BLaER1 (cell line): Measurements from ENCODE around the gene KIAA1217.

Source experiments
- H3K27ac ChIP-seq: shearing (Covaris generic); formaldehyde crosslinking; 2 replicates; pipeline ENCODE4 v1.8.1; 2022
- H3K27me3 ChIP-seq: shearing (Covaris generic); formaldehyde crosslinking; 2 replicates; pipeline ENCODE4 v1.8.1; 2022
- H3K36me3 ChIP-seq: shearing (Covaris generic); formaldehyde crosslinking; 2 replicates; pipeline ENCODE4 v1.8.1; 2022
- H3K4me1 ChIP-seq: shearing (Covaris generic); formaldehyde crosslinking; 2 replicates; pipeline ENCODE4 v1.8.1; 2022
- H3K4me2 ChIP-seq: shearing (Covaris generic); formaldehyde crosslinking; 2 replicates; pipeline ENCODE4 v1.8.1; 2022
- H3K4me3 ChIP-seq: shearing (Covaris generic); formaldehyde crosslinking; 2 replicates; pipeline ENCODE4 v1.8.1; 2022
- H3K9ac ChIP-seq: shearing (Covaris generic); formaldehyde crosslinking; 2 replicates; pipeline ENCODE4 v1.8.1; 2022
- H3K9me3 ChIP-seq: shearing (Covaris generic); formaldehyde crosslinking; 2 replicates; pipeline ENCODE4 v1.8.1; 2022
- H4K20me1 ChIP-seq: shearing (Covaris generic); formaldehyde crosslinking; 2 replicates; pipeline ENCODE4 v1.8.1; 2022
- Cebpa-rat ChIP-seq: shearing (Covaris generic); IDR thresholded peaks from 2 replicates; pipeline ENCODE4 v1.8.1; 2022

KIAA1217 gene

GRCh38 chr10:24513155-24513554, 304.2 kb downstream of the KIAA1217 start:
- no peak overlapping the region for H3K4me3 ChIP-seq
- no peaks in the 10 kb centered on the region for H3K27me3 ChIP-seq
- no peak for TF ChIP-seq Cebpa-rat
- H3K27ac ChIP-seq = no peak overlapping the region
- H4K20me1 ChIP-seq = no peaks in the 10 kb centered on the region
- H3K4me1 ChIP-seq = no peaks in the 10 kb centered on the region
- no peak overlapping the region for H3K4me2 ChIP-seq
- H3K36me3 ChIP-seq = no peaks in the 10 kb centered on the region
- no peaks in the 10 kb centered on the region for H3K9me3 ChIP-seq
- H3K9ac ChIP-seq = no peak overlapping the region

GRCh38 chr10:24515481-24515880, 306.5 kb downstream of the KIAA1217 start:
- no peak for TF ChIP-seq Cebpa-rat
- no peak overlapping the region for H3K4me2 ChIP-seq
- H3K27me3 ChIP-seq = no peaks in the 10 kb centered on the region

GRCh38 chr10:24518411-24518810, 309.5 kb downstream of the KIAA1217 start:
- no peak overlapping the region for H3K9ac ChIP-seq
- H3K4me2 ChIP-seq = no peak overlapping the region
- H4K20me1 ChIP-seq = no peaks in the 10 kb centered on the region
- 0 out of 2 replicates have a peak, but pooled peaks cover 3% of the 10 kb centered on the region for H3K36me3 ChIP-seq
- TF ChIP-seq Cebpa-rat = no peak
- no peak overlapping the region for H3K4me3 ChIP-seq
- no peaks in the 10 kb centered on the region for H3K4me1 ChIP-seq
- no peak overlapping the region for H3K27ac ChIP-seq
- H3K9me3 ChIP-seq = no peaks in the 10 kb centered on the region
- H3K27me3 ChIP-seq = no peaks in the 10 kb centered on the region

More at GRCh38 chr10:24515481-24515880, 306.5 kb downstream of the KIAA1217 start:
- Histone ChIP-seq H3K27ac (no peak overlapping the region), H3K36me3 (no peaks in the 10 kb centered on the region), H3K4me1 (no peaks in the 10 kb centered on the region), H3K9me3 (no peaks in the 10 kb centered on the region), H3K4me3 (no peak overlapping the region), H3K9ac (no peak overlapping the region), H4K20me1 (no peaks in the 10 kb centered on the region)

GRCh38 chr10:24518981-24519597, 310.2 kb downstream of the KIAA1217 start:
- TF ChIP-seq Cebpa-rat = no peak
- Histone ChIP-seq H3K4me3 (no peak overlapping the region), H3K4me2 (no peak overlapping the region), H3K9ac (no peak overlapping the region), H3K36me3 (0 out of 2 replicates have a peak, but pooled peaks cover 3% of the 10 kb centered on the region), H3K27me3 (no peaks in the 10 kb centered on the region), H3K9me3 (no peaks in the 10 kb centered on the region), H3K4me1 (no peaks in the 10 kb centered on the region), H3K27ac (no peak overlapping the region), H4K20me1 (no peaks in the 10 kb centered on the region)

GRCh38 chr10:24519950-24520349, 311.0 kb downstream of the KIAA1217 start:
- Histone ChIP-seq H3K4me2 (no peak overlapping the region), H4K20me1 (no peaks in the 10 kb centered on the region), H3K4me1 (no peaks in the 10 kb centered on the region), H3K4me3 (no peak overlapping the region), H3K9me3 (no peaks in the 10 kb centered on the region), H3K27me3 (no peaks in the 10 kb centered on the region), H3K36me3 (0 out of 2 replicates have a peak, but pooled peaks cover 3% of the 10 kb centered on the region), H3K27ac (no peak overlapping the region), H3K9ac (no peak overlapping the region)
- no peak for TF ChIP-seq Cebpa-rat

GRCh38 chr10:24524314-24524713, 315.4 kb downstream of the KIAA1217 start:
- no peak overlapping the region for H3K27ac ChIP-seq
- no peak overlapping the region for H3K4me2 ChIP-seq
- H3K36me3 ChIP-seq = 0 out of 2 replicates have a peak, but pooled peaks cover 3% of the 10 kb centered on the region
- H3K9ac ChIP-seq = no peak overlapping the region
- no peak for TF ChIP-seq Cebpa-rat
- no peaks in the 10 kb centered on the region for H4K20me1 ChIP-seq
- H3K4me3 ChIP-seq = no peak overlapping the region
- H3K27me3 ChIP-seq = no peaks in the 10 kb centered on the region
- H3K9me3 ChIP-seq = no peaks in the 10 kb centered on the region
- H3K4me1 ChIP-seq = no peaks in the 10 kb centered on the region

GRCh38 chr10:24526085-24526649, 317.2 kb downstream of the KIAA1217 start:
- Histone ChIP-seq H3K27ac (no peak overlapping the region), H3K9me3 (no peaks in the 10 kb centered on the region), H3K4me3 (no peak overlapping the region), H3K4me1 (no peaks in the 10 kb centered on the region), H3K4me2 (no peak overlapping the region), H4K20me1 (no peaks in the 10 kb centered on the region), H3K27me3 (no peaks in the 10 kb centered on the region), H3K36me3 (0 out of 2 replicates have a peak, but pooled peaks cover 3% of the 10 kb centered on the region), H3K9ac (no peak overlapping the region)
- TF ChIP-seq Cebpa-rat = no peak

- no peaks in the 10 kb centered on the region for H3K4me1 ChIP-seq
- H3K27me3 ChIP-seq = no peaks in the 10 kb centered on the region
- no peak overlapping the region for H3K27ac ChIP-seq
- H3K4me3 ChIP-seq = no peak overlapping the region
- TF ChIP-seq Cebpa-rat = no peak
- no peaks in the 10 kb centered on the region for H3K9me3 ChIP-seq
- H4K20me1 ChIP-seq = no peaks in the 10 kb centered on the region
- no peak overlapping the region for H3K4me2 ChIP-seq
- H3K9ac ChIP-seq = no peak overlapping the region
- H3K36me3 ChIP-seq = peaks cover 24% of the 10 kb centered on the region
Observed at GRCh38 chr10:24528946-24529345, 320.0 kb downstream of the KIAA1217 start.

- Histone ChIP-seq H3K36me3 (peaks cover 27% of the 10 kb centered on the region), H3K9ac (no peak overlapping the region), H3K4me1 (no peaks in the 10 kb centered on the region), H3K4me2 (no peak overlapping the region), H3K27ac (no peak overlapping the region), H3K4me3 (no peak overlapping the region), H3K9me3 (no peaks in the 10 kb centered on the region), H4K20me1 (no peaks in the 10 kb centered on the region), H3K27me3 (no peaks in the 10 kb centered on the region)
- no peak for TF ChIP-seq Cebpa-rat
Observed at GRCh38 chr10:24531439-24531838, 322.5 kb downstream of the KIAA1217 start.

- no peak for TF ChIP-seq Cebpa-rat
- H3K9ac ChIP-seq = no peak overlapping the region
- no peaks in the 10 kb centered on the region for H3K27me3 ChIP-seq
- peaks cover 27% of the 10 kb centered on the region for H3K36me3 ChIP-seq
- no peaks in the 10 kb centered on the region for H3K4me1 ChIP-seq
- H3K9me3 ChIP-seq = no peaks in the 10 kb centered on the region
- no peaks in the 10 kb centered on the region for H4K20me1 ChIP-seq
- no peak overlapping the region for H3K27ac ChIP-seq
- no peak overlapping the region for H3K4me3 ChIP-seq
- no peak overlapping the region for H3K4me2 ChIP-seq
Observed at GRCh38 chr10:24533981-24534380, 325.0 kb downstream of the KIAA1217 start.
